H1 (cell line): Measurements from ENCODE around the gene NLN. TPM values are rescaled to one million over a fixed set of nuclear protein-coding genes. Genes with fewer than 3 reads are reported as not detected.

Experiments used
- CTCF ChIA-PET: fragments of 300-600 bp; sonication (Branson Sonifier 250); formaldehyde crosslinking; loops from one replicate; lab custom pipeline; 2021; ENCODE audit not compliant: partially characterized antibody; lab: Charles Lee
- POLR2A ChIA-PET: fragments of 300-600 bp; sonication (Branson Sonifier 250); formaldehyde crosslinking; loops from one replicate; lab custom pipeline; 2021; ENCODE audit warnings: inconsistent platforms; ENCODE audit not compliant: partially characterized antibody; lab: Charles Lee
- DNase-seq, 2 experiments: peaks; one replicate each; pipeline versions ENCODE4 v3.0.0 to v3.0.0-alpha.2; 2010 to 2022; ENCODE audit warnings: low spot score in 2 of 2, low read depth in 1 of 2, mixed read lengths in 1 of 2
- FAIRE-seq: peaks from 2 replicates; lab custom pipeline; 2011; peaks lifted over from hg19 to GRCh38; lab: Jason Lieb, UNC
- H2AFZ ChIP-seq: 2 replicates; pipeline ENCODE4 v1.8.1; 2012; ENCODE audit warnings: low read length, inconsistent platforms
- H2AK5ac ChIP-seq: 2 replicates; pipeline ENCODE4 v1.6.1; 2013; ENCODE audit warnings: low read depth, low read length
- H2BK120ac ChIP-seq: replicated peaks from 2 replicates; pipeline ENCODE3; 2013; ENCODE audit warnings: low read depth, low read length, inconsistent platforms
- H2BK12ac ChIP-seq: 2 replicates; pipeline ENCODE4 v1.6.1; 2013; ENCODE audit warnings: low read depth, low read length
- H2BK15ac ChIP-seq: 2 replicates; pipeline ENCODE4 v1.6.1; 2013; ENCODE audit warnings: low read length
- H2BK20ac ChIP-seq: 2 replicates; pipeline ENCODE4 v1.6.1; 2013; ENCODE audit warnings: low read length
- H2BK5ac ChIP-seq: 2 replicates; pipeline ENCODE4 v1.6.1; 2013; ENCODE audit warnings: low read depth, low read length
- H3K14ac ChIP-seq: 2 replicates; pipeline ENCODE4 v1.6.1; 2013; ENCODE audit warnings: inconsistent platforms; ENCODE audit not compliant: insufficient read length
- H3K18ac ChIP-seq: 2 replicates; pipeline ENCODE4 v1.6.1; 2013; ENCODE audit warnings: low read length; ENCODE audit errors: extremely low read depth
- H3K23ac ChIP-seq: 2 replicates; pipeline ENCODE4 v1.6.1; 2013; ENCODE audit warnings: inconsistent platforms; ENCODE audit not compliant: insufficient read length
- H3K23me2 ChIP-seq: 2 replicates; pipeline ENCODE4 v1.6.1; 2013; ENCODE audit warnings: low read depth, low read length
- H3K27ac ChIP-seq: 2 replicates; pipeline ENCODE4 v1.6.1; 2011; ENCODE audit warnings: low read depth, low read length, inconsistent platforms
- H3K27me3 ChIP-seq, 4 experiments: replicated peaks in 1 of 4; 1 replicate in 1 of 4; 2 replicates in 3 of 4; pipeline versions ENCODE4 v1.6.1 to v1.8.1; 2011 to 2013; ENCODE audit warnings: low read length in 3 of 4, mild to moderate bottlenecking in 3 of 4, inconsistent platforms in 2 of 4, mixed read lengths in 2 of 4, moderate library complexity in 1 of 4; ENCODE audit not compliant: control insufficient read depth in 3 of 4, insufficient read depth in 3 of 4; ENCODE audit errors: extremely low read depth in 1 of 4
- H3K36me3 ChIP-seq, 4 experiments: 2 replicates each; pipeline versions ENCODE4 v1.6.1 to v1.8.1; 2011 to 2013; ENCODE audit warnings: mild to moderate bottlenecking in 4 of 4, low read length in 3 of 4, moderate library complexity in 2 of 4, control low read depth in 1 of 4, inconsistent platforms in 1 of 4; ENCODE audit not compliant: insufficient read depth in 4 of 4, control insufficient read depth in 2 of 4
- H3K4ac ChIP-seq: replicated peaks from 2 replicates; pipeline ENCODE3; 2013; ENCODE audit warnings: low read length, low read depth, mixed read lengths, inconsistent platforms; ENCODE audit not compliant: insufficient read length
- H3K4me1 ChIP-seq, 4 experiments: replicated peaks in 1 of 4; 1 replicate in 1 of 4; 2 replicates in 3 of 4; pipeline versions ENCODE4 v1.6.1 to v1.8.1; 2011 to 2013; ENCODE audit warnings: low read length in 3 of 4, inconsistent platforms in 2 of 4, mixed read lengths in 1 of 4; ENCODE audit not compliant: insufficient read depth in 4 of 4, control insufficient read depth in 3 of 4
- H3K4me2 ChIP-seq, 2 experiments: 2 replicates each; pipeline versions ENCODE4 v1.6.1 to v1.8.1; 2011 to 2013; ENCODE audit warnings: low read depth in 2 of 2, low read length in 2 of 2, control low read depth in 1 of 2, inconsistent platforms in 1 of 2, mild to moderate bottlenecking in 1 of 2; ENCODE audit not compliant: insufficient read depth in 1 of 2
- H3K4me3 ChIP-seq, 4 experiments: fragments of 200-600, 300-600 bp in 1 of 4; sonication (generic), shearing (Covaris generic), sonication (Bioruptor Twin) in 1 of 4; 2 replicates each; pipeline versions ENCODE4 v1.5.1 to v1.8.1; 2011 to 2016; ENCODE audit warnings: low read length in 4 of 4, low read depth in 3 of 4, control low read depth in 2 of 4, inconsistent platforms in 2 of 4, mild to moderate bottlenecking in 2 of 4, mixed read lengths in 1 of 4, moderate library complexity in 1 of 4; ENCODE audit not compliant: insufficient read depth in 2 of 4; ENCODE audit errors: extremely low read depth in 1 of 4
- H3K56ac ChIP-seq: replicated peaks from 2 replicates; pipeline ENCODE3; 2013; ENCODE audit warnings: low read depth, mild to moderate bottlenecking, mixed read lengths, low read length, inconsistent platforms; ENCODE audit not compliant: insufficient read length
- H3K79me1 ChIP-seq: 2 replicates; pipeline ENCODE4 v1.6.1; 2013; ENCODE audit warnings: low read depth, low read length, control low read depth
- H3K79me2 ChIP-seq, 2 experiments: 2 replicates each; pipeline versions ENCODE4 v1.6.1 to v1.8.1; 2012 to 2013; ENCODE audit warnings: low read length in 2 of 2, mild to moderate bottlenecking in 2 of 2, inconsistent platforms in 1 of 2; ENCODE audit not compliant: insufficient read depth in 2 of 2, control insufficient read depth in 1 of 2
- H3K9ac ChIP-seq, 4 experiments: replicated peaks in 1 of 4; 1 replicate in 1 of 4; 2 replicates in 3 of 4; pipeline versions ENCODE4 v1.6.1 to v1.8.1; 2011 to 2013; ENCODE audit warnings: low read depth in 3 of 4, low read length in 3 of 4, control low read depth in 2 of 4, mild to moderate bottlenecking in 2 of 4, moderate library complexity in 2 of 4, inconsistent platforms in 1 of 4; ENCODE audit errors: extremely low read depth in 1 of 4
- H3K9me3 ChIP-seq, 2 experiments: 2 replicates each; pipeline versions ENCODE4 v1.6.1 to v1.8.1; 2012 to 2013; ENCODE audit warnings: mild to moderate bottlenecking in 2 of 2, moderate library complexity in 2 of 2, control low read depth in 1 of 2, inconsistent platforms in 1 of 2, low read depth in 1 of 2, low read length in 1 of 2, mixed read lengths in 1 of 2; ENCODE audit not compliant: insufficient read depth in 2 of 2
- H4K20me1 ChIP-seq, 2 experiments: replicated peaks in 1 of 2; 2 replicates each; pipeline versions ENCODE3 to v1.8.1; 2011 to 2013; ENCODE audit warnings: inconsistent platforms in 2 of 2, low read length in 2 of 2, mild to moderate bottlenecking in 1 of 2; ENCODE audit not compliant: insufficient read depth in 2 of 2, control insufficient read depth in 1 of 2
- H4K5ac ChIP-seq: 2 replicates; pipeline ENCODE4 v1.6.1; 2013; ENCODE audit warnings: low read length, low read depth, mixed read lengths, inconsistent platforms; ENCODE audit not compliant: insufficient read length
- H4K8ac ChIP-seq: 2 replicates; pipeline ENCODE4 v1.8.0; 2013; ENCODE audit warnings: mild to moderate bottlenecking, moderate library complexity, low read length, inconsistent platforms; ENCODE audit not compliant: insufficient read depth; ENCODE audit errors: extremely low read depth
- H4K91ac ChIP-seq: replicated peaks from 2 replicates; pipeline ENCODE3; 2013; ENCODE audit warnings: low read length, mixed read lengths, inconsistent platforms; ENCODE audit not compliant: insufficient read length
- CTBP2 ChIP-seq: IDR thresholded peaks from 2 replicates; pipeline ENCODE4 v1.7.0; 2011; ENCODE audit warnings: borderline replicate concordance, mild to moderate bottlenecking, moderate library complexity, mixed read lengths, low read length; ENCODE audit not compliant: insufficient read depth, insufficient read length
- HDAC2 ChIP-seq, 2 experiments: fragments of 300-600 bp in 1 of 2; sonication (generic) in 1 of 2; IDR thresholded peaks; 2 replicates each; pipeline ENCODE4 v1.6.1; 2011 to 2012; ENCODE audit warnings: low read depth in 2 of 2, low read length in 2 of 2, mild to moderate bottlenecking in 2 of 2, moderate library complexity in 2 of 2, borderline replicate concordance in 1 of 2, inconsistent platforms in 1 of 2
- SIN3A ChIP-seq, 2 experiments: IDR thresholded peaks in 1 of 2; conservative IDR thresholded peaks in 1 of 2; 2 replicates each; pipeline ENCODE4 v1.6.1; 2011 to 2012; ENCODE audit warnings: low read length in 2 of 2, improper control_type of control experiment in 1 of 2, low read depth in 1 of 2, mild to moderate bottlenecking in 1 of 2
- WGBS, 2 experiments: shearing (Covaris generic) in 1 of 2; methylation state at CpG; one replicate each; pipeline versions ENCODE4 v1.1.6 to v1.1.7; 2013 to 2015; ENCODE audit warnings: low lambda C conversion rate in 2 of 2, mixed read lengths in 2 of 2, inconsistent platforms in 1 of 2, low coverage in 1 of 2, missing lambda C conversion rate in 1 of 2; ENCODE audit not compliant: insufficient replicate concordance in 2 of 2, insufficient coverage in 1 of 2, insufficient read length in 1 of 2; ENCODE audit errors: extremely low coverage in 1 of 2, missing lambda C conversion rate in 1 of 2; 5-methylcytosine and 5-hydroxymethylcytosine counted together
- polyA plus RNA-seq, 7 experiments: library from polyadenylated mRNA; depleted of rRNA in 3 of 7; stranded (reverse) in 5 of 7; unstranded in 2 of 7; fragments of >200 nt in 5 of 7; fragments of 200-250 nt in 2 of 7; gene quantifications; 1 replicate in 5 of 7; 2 replicates in 1 of 7; 4 replicates in 1 of 7; pipeline versions ENCODE4 v1.2.1 to v1.2.3, GENCODE V29; 2011 to 2013; ENCODE audit warnings: missing spikeins in 2 of 7, mixed read lengths in 2 of 7
- total RNA-seq: library from RNA; stranded (reverse); fragmentation: NEBNext Ultra II Directional; extraction: Animal tissue kit (Norgen Biotek cat#: 25700); gene quantifications from 2 replicates; pipeline ENCODE4 v1.2.1, GENCODE V29; 2021
- TF ChIP-seq, protein P1 (sequence below): IDR thresholded peaks from 2 replicates; pipeline ENCODE4 v1.6.1; 2012; ENCODE audit warnings: inconsistent platforms

NLN gene
- total and polyA plus RNA-seq, 2 of the 8 experiments (the other 6 are each of a cell fraction or from before 2014, with no cell fraction given): 46.7 to 192 TPM

- Histone ChIP-seq H3K79me1 (peaks cover 2% of the 10 kb centered on the region; the same call in 1 of the 2 replicates), H2BK20ac (no peak overlapping the region), H2BK120ac (no peak overlapping the region), H3K23ac (no peak overlapping the region), H3K18ac (no peak overlapping the region), H3K4me2 (no peak overlapping the region), H3K27me3 (no peaks in the 10 kb centered on the region), H4K5ac (no peak overlapping the region), H3K79me2 (no peaks in the 10 kb centered on the region), H3K27ac (no peak overlapping the region), H3K4me1 (peaks cover 0 to 5% (median 0%) of the 10 kb centered on the region in 4 experiments; a peak in 2 of 7 replicates), H2AK5ac (no peak overlapping the region), H2BK15ac (no peak overlapping the region), H3K4ac (no peak overlapping the region), H2AFZ (no peak overlapping the region), H3K56ac (no peak overlapping the region), H3K23me2 (no peaks in the 10 kb centered on the region), H3K4me3 (no peak overlapping the region), H2BK12ac (no peak overlapping the region), H3K36me3 (peaks cover 2 to 19% (median 12%) of the 10 kb centered on the region in 4 experiments; a peak in 7 of 8 replicates), H3K14ac (no peak overlapping the region), H4K8ac (no peak overlapping the region), H2BK5ac (no peak overlapping the region), H4K91ac (no peak overlapping the region), H3K9ac (no peak overlapping the region), H3K9me3 (no peaks in the 10 kb centered on the region), H4K20me1 (peaks cover 0 to 5% of the 10 kb centered on the region in 2 experiments)
- DNase-seq (no peak), FAIRE-seq (no peak)
- 85% methylated on average over 1 of the region's 1 CpG; no CpG with 5 or more reads in 1 of the 2 experiments for WGBS, 2 experiments
- POLR2A ChIA-PET: interaction anchor here (1.2 kb wide), 1 partner anchor 125 kb away, joined by 3 read pairs; no protein-coding TSS in a partner anchor
- CTCF ChIA-PET: no interaction called here
- TF ChIP-seq HDAC2 (IDR thresholded peaks at IDR 0.05; ENCODE audit: borderline replicate concordance in 1 of 2, low read depth in 2 of 2, low read length in 2 of 2): no peak
- TF ChIP-seq SIN3A (conservative IDR thresholded peaks at IDR 0.05 in 1 of 2, IDR thresholded peaks at IDR 0.05 in 1 of 2; ENCODE audit: low read depth in 1 of 2, low read length in 2 of 2): no peak
- TF ChIP-seq, protein P1, sequence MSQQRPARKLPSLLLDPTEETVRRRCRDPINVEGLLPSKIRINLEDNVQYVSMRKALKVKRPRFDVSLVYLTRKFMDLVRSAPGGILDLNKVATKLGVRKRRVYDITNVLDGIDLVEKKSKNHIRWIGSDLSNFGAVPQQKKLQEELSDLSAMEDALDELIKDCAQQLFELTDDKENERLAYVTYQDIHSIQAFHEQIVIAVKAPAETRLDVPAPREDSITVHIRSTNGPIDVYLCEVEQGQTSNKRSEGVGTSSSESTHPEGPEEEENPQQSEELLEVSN: no peak
- no peak for TF ChIP-seq CTBP2
These were observed 47.5 kb downstream of the NLN start for GRCh38 chr5:65769539-65769938.
